Measurements from ENCODE around the gene NEK2.
"Not testable (repeated sequence)": the region's sequence is repeated elsewhere in the genome, so short reads cannot be mapped to it uniquely, and the experiment has no call there.

Gene NEK2

GRCh38 chr1:211632808-211633523, 42.5 kb downstream of the NEK2 start:
- no peak for DNase-seq (ENCODE audit: low read depth)

DNA sequence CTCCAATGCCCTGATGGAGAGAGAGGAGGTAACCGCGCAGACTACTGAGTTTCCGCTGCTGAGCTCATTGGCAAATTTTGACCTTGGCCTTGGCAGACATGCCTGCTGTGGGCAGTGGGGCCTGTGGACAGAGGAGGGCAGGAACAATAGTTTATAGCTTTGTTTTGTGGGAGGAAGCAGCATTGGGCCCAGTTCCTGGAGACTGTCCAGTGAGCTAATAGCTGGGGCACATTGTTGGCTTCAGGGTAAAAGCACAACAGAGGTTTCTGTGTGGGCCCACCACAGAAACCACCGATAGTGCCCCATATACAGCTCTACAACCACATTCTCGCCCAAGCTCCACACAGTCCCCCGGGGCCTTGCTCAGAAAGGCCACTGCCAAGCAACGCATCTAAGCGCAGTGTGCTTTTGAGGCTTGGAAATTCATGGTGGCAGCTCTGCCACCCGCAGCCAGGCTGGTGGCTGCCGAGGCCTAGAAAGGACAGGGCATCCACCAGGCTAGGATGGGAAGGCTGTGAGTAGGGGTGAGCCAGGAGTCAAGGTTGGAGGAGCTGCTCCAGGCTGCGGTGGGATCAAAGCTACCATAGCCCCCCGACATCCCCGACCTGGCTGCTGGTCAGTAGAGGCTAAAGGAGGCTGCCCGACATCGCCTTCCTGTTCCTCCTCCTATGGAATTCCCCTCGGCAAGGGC, 43.2 kb downstream of the NEK2 start:
- DNase-seq (ENCODE audit: low read depth) = no peak

DNA sequence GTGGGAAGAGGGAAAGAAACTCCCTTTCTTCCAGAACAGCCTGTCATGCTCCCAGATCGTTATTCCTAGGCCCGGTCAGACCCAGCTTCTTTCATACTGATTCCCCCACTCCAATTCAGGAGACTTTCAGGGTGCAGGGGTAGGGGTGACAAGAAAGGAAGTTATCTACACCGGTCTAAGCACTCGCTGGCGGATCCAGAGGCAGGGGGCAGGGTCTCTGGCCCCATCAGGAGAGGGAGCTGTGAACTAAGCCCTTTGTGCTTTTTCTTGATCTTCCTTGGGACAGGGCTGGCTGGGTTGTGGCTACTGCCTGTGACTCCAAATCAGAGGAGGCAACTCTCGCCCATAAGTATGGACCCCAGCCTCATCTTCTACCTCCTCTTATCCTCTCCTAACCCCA, 44.3 kb downstream of the NEK2 start:
- DNase-seq (ENCODE audit: low read depth) = no peak

DNA sequence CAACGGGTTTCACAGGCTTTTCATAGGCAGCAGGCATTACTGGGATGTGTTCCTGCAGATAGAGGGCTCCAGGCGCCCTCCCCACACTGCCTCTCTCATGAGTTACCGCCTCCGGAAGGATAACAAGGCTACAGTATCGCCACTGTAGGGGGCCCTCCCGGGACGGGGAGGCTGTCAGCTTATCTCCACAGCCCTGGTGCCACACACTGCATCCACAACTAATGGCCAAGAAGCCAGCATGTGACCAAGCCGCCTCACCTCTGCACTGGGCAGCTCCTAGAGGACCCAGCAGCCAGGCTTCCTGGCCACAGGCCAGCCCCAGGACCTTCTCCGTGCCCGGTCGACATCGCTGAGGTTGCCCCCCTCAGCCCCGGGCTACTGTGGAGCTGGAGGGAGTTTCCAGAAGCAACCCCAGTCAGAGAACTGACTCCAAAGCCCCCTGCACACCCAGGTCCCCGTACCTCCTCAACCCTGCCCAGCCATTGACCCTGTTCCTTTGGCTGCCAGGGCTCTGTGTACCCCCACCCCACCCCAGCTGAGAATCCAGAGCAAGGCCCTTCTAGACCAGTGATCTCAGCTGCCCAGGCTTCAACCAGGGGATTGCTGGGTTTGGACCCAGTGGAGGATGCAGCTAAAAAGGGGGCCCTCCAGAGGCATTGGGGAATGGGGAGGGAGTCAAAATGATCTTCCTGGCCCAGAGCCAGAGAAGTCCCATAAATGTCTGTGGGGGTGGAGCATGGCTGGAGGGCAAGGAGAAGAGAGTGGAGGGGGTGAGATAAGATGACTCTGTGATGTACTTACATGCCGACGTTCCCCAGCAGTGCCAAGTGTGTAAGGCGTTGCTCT, 45.0 kb downstream of the NEK2 start:
- DNase-seq (ENCODE audit: low read depth) = no peak

DNA sequence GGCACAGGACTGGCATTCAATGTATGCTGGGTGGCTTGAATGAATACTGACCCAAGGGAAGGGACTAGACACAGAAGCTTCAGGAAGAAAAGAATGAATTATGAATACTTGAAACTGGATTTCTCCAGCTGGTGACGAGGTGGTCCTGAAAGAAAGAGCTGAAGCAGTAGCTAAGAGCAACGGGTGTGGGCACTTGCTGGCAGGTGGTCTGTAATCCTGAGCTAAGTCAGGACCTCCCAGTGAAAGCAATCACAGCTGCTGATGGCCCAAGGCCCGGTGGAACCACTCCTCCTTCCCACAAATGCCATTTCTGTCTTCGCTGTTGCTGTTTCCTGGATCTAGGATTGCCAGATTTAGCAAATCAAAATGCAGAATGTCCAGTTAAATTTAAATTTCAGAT, 47.0 kb downstream of the NEK2 start:
- no peak for DNase-seq (ENCODE audit: low read depth)

DNA sequence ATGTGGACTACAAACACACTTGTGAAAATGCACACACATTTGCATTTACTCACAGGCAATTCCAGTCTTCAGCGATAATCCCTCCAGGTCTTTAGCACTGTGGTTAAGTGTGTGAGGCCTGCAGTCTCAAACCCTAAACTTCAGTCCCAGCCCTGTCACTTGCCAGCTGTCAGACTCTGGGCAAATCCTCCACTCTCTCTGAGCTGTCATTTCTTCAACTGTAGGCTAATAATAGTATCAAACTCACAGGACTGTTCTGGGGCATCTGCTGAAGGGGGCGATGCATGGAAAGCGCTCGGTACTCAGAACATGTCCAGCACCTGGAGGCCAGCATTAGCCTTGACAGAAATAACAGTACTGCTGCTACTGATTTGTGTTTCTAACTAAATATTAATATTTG, 48.2 kb downstream of the NEK2 start:
- DNase-seq (ENCODE audit: low read depth) = no peak

DNA sequence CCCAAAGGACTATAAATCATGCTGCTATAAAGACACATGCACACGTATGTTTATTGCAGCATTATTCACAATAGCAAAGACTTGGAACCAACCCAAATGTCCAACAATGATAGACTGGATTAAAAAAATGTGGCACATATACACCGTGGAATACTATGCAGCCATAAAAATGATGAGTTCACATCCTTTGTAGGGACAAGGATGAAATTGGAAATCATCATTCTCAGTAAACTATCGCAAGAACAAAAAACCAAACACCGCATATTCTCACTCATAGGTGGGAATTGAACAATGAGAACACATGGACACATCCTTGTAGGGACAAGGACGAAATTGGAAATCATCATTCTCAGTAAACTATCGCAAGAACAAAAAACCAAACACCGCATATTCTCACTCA, 49.6 kb downstream of the NEK2 start:
- not testable (repeated sequence) for DNase-seq (ENCODE audit: low read depth)

- DNase-seq (ENCODE audit: low read depth) = no peak
Observed at GRCh38 chr1:211625040-211625439, 50.4 kb downstream of the NEK2 start.

DNA sequence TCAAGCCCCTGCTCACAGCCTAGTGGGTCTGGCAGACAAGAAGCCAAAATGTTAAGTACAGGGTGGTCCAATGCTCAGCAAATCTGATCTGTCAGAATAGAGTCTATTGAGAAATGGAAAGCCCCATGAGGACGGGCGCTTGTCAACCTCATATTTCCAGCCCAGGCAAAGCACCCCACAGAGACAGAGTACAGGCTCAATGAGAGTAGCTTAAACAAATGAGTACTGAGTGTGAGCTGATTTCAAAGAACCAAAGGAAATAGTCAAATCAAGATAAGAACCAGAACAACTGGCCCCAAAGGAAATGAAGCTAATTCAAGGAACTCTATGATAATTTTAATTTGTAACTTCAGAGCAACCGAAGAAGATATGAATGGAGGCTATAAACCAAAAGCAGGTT, 51.9 kb downstream of the NEK2 start:
- no peak for DNase-seq (ENCODE audit: low read depth)

DNA sequence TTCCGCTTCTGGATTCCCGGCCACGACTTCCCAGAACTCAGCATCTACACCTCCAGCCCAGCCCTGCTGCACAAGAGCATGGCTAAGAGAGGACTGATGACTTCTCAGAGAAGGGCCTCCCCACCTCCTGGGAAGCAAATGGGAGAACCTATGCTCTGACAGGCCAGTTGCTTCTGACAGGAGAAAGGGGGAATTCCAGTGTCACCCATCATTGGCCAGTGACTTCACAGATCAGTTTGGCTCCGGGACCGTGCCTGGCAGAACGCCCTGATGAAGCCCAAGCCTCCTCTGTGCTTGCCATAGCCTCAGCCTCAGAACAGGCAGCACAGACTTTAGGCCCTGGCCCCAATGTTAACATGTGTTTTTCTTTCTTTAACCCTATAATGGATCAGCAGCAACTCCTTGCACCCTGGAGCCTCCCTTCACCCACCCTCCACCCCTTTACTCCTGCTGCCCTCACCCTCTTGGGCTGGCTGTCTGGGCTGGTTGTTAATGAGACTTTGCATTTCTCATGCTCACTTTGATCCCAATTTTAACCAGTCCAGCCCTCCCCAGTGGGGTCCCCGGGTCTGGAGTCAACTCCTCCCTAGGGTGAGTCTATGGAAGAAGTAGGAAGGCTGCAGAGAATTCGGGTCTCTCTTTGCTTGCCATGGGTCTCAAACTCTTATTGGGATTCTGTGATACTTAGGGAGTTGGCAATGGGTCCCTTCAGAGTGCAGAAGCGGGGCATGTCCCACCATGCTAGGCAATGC, 53.8 kb downstream of the NEK2 start:
- no peak for DNase-seq (ENCODE audit: low read depth)

GRCh38 chr1:211620097-211620496, 55.3 kb downstream of the NEK2 start:
- no peak for DNase-seq (ENCODE audit: low read depth)

- no peak for DNase-seq (ENCODE audit: low read depth)
Observed at GRCh38 chr1:211619033-211619996, 56.1 kb downstream of the NEK2 start.

- DNase-seq (ENCODE audit: low read depth) = no peak
Observed at GRCh38 chr1:211616965-211617297, 58.5 kb downstream of the NEK2 start.

DNA sequence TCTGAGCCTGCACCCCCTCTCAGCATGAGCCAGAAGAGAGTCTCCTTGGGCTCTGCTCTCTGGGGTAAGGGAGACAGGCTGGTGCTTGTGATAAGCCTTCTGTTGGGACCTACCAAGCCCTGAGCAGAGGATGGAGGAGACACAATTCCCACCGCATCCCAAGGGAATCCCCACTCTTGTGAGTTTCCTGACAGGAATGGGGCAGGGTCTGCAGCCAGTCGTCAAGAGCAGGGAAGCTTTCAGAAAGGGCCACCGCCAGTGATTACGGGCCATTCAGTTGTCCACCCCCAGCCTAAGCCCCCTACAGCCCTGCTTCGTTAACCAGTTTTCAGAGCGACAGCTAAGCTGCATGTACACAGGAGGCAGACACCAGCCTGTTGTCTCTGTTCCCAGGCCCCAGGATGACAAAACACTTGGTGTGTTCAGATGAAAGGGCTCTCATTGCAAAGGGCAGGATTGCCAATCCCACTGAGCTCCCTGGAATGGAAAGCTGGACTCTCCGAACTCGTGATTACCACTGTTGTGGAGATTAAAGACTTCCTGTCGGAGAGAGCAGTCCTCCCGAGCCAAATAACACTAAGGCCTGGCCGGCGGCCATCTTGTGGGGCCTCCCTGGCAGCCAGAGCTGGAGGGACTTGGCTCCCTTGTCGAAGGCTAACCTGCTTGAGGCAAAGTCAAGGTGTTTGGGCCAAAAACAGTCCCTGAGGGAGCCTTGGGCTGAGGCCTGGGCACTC, 59.0 kb downstream of the NEK2 start:
- DNase-seq (ENCODE audit: low read depth) = no peak

DNA sequence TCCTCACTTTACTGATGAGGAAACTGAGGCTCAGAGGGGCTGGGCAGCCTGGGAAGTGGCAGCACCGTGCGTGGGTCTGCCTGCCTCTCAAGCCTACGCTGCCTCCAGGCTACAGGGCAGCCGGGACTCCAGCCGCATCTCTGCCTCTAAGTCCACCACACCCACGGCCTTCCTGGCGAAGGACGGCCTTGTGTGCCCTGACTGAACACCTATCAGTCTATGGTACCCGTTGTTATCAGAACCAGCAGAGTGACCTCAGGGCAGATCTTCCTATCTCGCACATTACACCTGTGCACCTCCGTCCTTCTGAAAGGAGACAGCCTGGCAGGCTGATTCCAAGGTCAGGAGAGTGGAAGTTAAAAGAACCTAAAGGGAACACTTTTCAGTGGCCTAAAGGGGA, 60.8 kb downstream of the NEK2 start:
- no peak for DNase-seq (ENCODE audit: low read depth)

DNA sequence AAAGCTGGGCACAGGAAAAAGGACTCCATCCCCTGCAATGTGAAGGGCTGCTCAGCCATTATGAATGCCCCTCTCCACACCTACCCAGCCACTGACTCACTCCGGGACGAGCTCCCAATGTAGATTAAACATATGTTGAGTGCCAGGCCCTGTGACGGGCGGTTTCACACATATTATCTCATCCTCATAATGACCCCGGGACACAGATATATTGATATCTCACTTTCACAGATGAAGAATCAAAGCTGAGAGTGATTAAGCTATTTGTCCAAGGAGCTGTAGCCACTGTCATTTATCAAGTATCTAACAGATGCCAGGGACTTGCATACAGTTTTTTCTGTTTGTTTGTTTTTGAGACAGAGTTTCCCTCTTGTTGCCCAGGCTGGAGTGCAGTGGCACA, 61.5 kb downstream of the NEK2 start:
- no peak for DNase-seq (ENCODE audit: low read depth)

DNA sequence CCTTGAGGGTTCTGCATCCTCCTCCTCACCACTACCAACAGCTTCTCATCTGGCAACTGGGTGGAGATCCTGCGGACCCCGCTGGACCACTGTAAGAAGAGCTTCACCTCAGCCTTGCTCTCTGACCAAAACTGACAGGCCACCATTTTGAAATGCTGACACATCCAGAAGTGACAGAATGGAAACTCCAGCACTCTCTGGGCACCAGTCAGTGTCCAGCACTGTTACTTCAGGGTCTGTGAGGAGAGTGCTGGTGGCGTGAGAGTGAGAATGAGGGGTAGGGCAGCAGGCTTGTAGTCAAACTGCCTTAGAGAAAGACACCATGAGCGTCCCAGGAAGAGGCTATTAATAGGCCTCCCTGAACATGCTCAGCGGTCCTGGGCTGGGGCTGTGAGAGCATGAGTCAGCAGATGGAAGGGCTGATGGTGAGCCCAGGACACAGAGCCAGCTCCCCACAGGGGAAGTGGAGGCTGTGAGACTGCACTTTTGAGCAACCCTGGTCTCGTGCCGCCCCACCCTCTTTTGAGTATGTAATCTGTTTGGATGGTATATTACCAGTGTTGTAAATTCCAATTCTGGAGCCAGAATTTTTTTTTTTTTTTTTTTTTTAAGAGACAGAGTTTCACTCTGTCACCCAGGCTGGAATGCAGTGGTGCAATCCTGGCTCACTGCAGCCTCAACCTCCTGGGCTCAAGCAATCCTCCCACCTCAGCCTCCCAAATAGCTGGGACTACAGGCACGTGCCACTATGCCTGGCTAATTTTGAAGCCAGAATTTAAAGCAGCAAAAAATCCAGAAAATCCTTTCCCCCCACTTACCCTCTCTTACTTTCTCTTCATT, 62.1 kb downstream of the NEK2 start:
- peak; percentile 63 for DNase-seq (ENCODE audit: low read depth)

DNA sequence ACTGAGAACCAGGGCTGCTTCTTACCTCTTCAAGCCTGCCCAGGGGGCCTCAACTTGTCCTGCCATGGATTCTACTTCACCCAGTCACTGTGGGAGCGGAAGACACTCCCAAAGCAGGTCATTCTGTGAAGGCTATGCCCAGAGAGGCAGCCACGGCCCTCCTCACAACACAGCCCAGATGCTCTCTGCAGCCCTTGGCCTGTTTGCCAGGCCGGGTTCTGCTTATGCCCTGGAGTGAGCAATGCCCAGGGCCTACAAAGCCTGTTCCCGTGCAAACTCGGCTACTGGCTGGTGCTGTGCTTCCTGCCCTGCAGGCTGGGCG, 62.7 kb downstream of the NEK2 start:
- no peak for DNase-seq (ENCODE audit: low read depth)

Data from HS-5 (cell line).